NCI-H2107 (cell line): Measurements from ENCODE around the gene ARFIP1.
A peak's percentile ranks its signal among the peaks of the same experiment; 100 is the strongest.
"Not testable (repeated sequence)": the region's sequence is repeated elsewhere in the genome, so short reads cannot be mapped to it uniquely, and the experiment has no call there.

Source experiments
- DNase-seq: peaks from one replicate; lab custom pipeline; 2025; lab: John Stamatoyannopoulos, UW

Gene ARFIP1

DNA sequence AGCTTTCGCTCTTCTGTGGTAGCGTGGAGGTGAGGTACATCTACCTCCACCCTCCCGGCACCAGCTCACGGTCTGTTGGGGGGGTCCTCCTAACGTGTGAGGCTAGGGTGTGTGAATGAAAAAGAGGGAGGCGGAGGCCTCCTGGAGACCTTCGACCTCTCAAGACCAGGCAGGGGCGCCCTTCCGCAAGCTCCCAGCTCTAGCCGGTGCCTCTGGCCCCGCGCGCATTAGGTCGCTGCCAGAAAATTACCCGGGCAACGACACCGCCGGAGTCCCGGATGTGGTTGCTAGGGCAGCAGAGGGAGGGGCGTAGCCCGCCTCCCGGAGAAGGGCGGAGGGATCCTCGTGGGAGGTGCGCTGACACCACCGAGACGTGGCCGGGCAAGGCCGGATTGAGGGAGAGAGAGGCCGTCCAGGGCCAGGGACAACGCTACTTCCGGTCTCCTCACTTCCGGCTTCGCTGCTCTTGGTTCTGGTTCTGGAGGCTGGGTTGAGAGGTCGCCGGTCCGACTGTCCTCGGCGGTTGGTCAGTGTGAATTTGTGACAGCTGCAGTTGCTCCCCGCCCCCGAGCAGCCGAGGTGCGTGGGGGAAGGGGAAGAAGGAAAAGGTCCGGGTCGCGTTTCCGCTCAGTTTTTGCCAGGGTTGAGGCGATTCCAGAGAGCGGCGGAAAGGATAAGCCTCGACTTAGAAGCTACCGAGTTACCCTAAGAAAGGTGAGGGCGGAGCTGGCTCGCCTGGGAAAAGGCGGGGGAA lies at the start of gene ARFIP1, which contains the start of gene TIGD4:
Gene ARFIP1, plus strand, starts transcription at position 442 of the 754 bp plus-strand sequence. CDS start 49,680 bp downstream, outside the sequence.
Gene TIGD4, minus strand, starts transcription at position 218 of the 754 bp plus-strand sequence. CDS start 8,726 bp downstream, outside the sequence.
- peak; percentile 83 for DNase-seq

GRCh38 chr4:152731997-152732396 lies 47.8 kb upstream of the ARFIP1 start:
- no peak for DNase-seq

DNA sequence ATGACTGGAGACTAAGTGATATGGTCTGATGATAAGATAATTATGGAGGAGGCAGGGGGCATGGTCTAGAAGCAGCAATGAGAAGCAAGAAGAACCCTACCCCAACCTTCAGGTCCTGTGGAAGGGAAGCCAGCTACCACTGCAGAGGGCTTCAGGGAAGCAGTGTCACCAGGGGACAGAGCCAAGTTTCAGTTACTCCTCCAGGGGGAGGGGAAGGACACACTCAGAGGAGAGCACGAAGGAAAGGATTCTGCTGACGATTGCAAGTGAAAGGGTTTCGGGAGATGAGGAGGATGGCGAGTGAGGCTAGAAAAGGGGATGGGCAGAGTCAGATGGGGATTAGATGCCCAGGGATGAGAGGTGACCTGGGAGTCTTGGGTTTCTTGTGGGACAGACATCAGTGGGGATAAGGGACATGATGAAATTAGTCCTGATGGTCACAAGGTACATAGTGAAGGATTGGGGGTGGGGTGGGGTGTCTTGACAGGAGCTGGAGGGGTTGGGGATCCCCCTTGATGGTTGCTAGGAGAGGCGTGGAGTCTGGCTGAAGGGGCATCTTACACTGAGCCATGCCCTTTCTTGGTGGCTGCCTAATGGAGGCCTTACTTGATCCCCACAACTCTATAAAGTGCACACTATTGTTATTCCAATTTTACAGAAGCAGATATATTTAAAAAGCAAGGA lies 45.6 kb upstream of the ARFIP1 start:
- no peak for DNase-seq

DNA sequence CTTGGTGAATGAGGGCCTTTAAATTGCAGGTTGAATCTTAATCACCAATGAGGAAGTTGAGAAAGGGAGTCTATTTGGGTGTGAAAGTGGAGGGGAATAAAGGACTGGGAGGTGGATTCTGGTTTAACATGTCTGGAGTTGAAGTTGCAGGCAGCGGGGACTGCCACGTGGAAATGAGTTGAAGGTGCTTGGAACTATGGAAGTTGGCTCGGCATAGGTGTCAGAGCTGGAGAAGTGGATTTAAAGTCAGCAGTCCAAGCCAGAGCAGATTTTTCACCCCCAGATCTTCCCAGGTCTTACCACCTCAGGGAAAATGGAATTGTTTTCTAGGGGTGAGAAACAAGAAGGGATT lies 45.1 kb upstream of the ARFIP1 start:
- no peak for DNase-seq

DNA sequence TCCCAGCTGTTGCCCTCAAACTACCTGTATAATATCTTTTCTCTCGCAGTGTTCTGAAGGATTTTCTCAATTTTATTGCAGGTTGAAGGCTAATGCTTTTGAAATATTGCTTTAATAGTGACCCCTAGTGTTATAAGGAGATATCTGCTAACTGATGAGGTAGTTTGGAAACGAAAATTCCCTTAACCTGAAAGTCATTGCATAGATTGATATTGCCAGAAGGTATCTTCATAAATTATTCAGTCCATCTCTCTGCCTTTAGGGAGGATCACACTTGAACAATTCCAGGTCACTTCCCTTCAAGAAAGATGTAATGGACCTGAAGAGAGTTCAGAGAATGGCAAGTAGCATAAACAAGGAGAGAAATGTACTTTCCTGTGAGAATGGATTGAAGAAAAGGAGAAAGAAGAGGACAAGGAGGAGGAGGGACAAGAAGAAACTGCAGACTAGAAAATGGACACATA lies 44.3 kb upstream of the ARFIP1 start:
- no peak for DNase-seq

DNA sequence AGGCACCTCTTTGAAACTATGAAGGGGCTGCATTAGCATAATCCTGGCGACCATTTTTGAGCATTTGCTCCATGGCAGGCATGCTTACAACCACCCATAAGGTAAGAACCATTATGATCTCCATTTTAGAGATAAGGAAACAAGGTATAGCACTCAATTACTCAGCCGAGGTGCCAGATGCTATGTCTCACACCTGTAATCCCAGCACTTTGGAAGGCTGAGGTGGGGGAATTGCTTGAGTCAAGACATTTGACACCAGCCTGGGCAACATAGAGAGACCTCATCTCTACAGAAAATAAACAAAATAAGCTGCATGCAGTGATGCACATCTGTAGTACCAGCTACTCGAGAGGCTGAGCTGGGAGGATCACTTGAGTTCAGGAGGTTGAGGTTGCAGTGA lies 43.8 kb upstream of the ARFIP1 start:
- DNase-seq = no peak

DNA sequence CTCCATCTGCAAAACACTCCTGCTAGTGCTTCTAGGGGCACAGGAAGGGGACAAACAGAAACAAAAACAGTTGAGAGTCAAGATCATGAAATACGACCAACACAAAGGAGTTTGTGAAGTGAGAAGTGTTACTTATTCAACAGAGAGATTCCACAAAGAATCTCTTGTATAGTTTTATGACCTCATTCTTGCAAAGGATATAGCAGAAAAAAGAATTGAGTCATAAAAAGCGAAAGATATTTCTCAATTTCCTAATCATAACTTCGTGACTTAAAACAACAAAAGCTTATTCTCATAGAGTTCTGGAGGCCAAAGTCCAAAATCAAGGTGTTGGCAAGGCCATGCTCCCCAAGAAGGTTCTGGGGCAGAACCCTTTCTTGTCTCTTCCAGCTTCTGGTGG lies 40.9 kb upstream of the ARFIP1 start:
- DNase-seq = no peak

DNA sequence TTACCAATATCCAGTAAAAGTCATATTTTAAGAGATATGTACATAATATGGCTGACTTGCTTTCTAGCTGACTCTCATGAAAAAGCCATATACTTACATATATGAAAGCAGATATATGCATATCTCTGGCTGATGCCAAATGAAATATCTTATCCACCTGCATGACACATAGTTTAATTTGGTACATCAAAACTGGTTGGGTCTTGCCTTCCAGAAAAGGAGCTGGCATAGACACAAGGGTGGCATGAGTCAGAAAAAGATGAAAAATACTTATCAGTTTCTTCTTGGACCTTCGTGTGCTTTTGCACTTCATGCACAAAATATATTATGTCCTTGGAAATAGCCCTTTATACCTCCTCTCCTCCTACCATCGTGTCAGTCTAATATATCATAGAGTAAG lies 32.3 kb upstream of the ARFIP1 start:
- no peak for DNase-seq

- no peak for DNase-seq
Observed at GRCh38 chr4:152748619-152749018, 31.1 kb upstream of the ARFIP1 start.

- DNase-seq = no peak
Observed at GRCh38 chr4:152763796-152764195, 16.0 kb upstream of the ARFIP1 start.

- DNase-seq = not testable (repeated sequence)
Observed at GRCh38 chr4:152765069-152765737, 14.6 kb upstream of the ARFIP1 start.

DNA sequence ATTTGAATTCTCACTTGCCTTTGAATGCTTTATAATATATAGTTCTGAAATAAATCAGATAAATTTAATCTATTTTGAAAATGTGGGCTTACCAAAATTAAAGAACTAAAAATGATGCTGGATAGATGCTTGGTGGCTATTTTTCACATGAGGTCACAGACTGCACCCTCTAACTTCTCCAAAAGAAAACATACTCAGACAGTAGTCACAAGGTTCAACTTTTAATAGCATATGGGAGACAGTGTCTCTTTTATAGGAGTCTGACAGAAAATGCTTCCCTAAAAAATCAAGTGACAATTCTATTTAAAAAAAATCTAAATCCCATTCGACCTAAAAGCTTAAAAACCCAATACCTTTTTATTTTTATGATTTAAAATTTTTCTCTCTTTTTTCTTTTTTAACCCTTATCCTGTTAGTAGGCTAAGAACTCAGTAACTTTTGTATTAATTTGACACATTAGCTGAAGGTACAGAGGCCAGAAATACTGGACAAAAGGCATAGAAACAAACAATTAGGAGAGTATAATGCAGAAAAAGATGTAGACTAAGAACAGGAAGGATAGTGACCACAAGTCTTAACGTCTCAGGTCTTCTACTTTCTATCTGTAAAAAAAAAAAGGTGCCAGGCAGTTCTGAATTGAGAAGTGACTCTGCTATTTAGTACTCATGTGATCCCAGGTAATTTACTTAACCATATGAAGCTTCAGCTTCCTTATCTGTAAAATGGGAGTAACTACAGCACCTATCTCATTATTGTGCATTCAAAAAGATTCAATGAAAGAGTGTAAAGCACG lies 7.8 kb upstream of the ARFIP1 start:
- DNase-seq = no peak

DNA sequence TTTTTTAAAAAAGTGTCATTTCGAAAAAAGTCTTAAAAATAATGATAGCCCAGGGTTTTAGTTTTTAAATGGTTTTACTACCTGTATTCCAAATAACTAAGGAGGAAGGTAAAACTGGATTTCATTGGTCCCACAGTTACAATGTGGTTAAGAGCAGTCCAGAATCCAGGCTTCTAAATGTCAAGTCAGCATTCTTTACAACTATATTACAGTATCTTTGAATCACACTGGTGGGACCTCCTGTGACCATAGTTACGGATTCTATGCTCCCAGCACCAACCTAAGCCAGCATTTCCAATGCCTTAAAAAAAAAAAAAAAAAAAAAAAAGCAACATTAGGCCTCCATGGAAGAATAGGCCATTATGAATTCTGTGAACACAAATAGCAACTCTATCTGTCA lies 6.4 kb upstream of the ARFIP1 start:
- DNase-seq = no peak

DNA sequence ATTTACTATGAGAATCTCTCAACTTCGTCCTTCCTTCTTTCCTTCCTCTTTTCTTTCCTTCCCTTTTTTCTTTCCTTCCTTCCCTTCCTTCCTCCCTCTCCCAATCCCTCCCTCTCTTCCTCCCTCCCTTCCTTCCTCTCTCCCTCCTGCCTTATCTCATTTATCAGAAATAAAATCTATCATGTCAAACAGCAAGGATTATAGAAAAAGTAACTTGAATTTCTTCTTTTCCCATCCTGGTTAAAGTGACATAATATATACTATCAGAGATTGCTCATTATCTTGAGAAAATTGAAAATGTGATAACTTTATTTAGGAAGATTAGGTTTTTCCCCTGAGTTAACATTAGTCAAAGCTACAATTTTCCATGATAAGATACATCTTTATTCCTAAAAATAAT lies 5.8 kb upstream of the ARFIP1 start:
- no peak for DNase-seq

DNA sequence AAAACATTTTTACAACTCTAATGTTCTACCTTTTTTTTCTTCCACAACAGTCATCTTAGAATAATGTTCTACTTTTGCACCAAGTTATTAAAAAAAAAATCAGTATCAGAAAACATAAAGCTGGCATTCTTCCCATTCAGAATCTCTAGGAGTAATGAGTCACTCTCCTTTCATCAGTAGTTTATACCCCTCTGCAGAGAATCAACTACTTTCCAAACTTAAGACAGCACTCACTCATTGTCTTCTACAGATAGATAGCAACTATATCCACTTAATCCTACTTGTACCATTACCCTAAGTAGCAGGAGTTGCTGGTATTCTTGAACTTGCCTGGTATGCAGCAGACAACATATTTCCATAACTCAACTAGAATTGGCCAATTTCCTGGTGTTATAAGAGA lies 3.4 kb upstream of the ARFIP1 start:
- no peak for DNase-seq

DNA sequence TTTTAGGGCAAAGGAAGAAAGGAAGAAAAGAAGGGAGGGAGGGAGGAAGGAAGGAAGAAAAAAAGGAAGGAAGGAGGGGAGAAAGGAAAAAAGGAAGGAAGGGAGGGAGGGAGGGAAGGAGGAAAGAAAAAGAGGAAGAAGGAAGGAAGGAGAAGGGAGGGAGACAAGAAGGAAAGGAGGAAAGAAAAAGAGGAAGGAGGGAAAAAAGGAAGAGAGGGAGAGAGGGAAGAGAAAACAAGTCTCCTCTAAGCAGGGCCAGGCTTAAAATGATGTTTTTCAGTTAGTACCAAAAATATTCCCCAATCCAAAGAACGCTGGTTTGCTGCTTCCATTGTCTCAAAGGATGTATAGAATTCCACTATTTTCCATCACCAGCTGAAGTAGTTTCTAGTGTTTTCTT lies 2.3 kb upstream of the ARFIP1 start:
- DNase-seq = no peak

GRCh38 chr4:152778656-152779512 lies 870 bp upstream of the ARFIP1 start:
- no peak for DNase-seq

- DNase-seq = no peak
Observed at GRCh38 chr4:152780267-152780778, 569 bp downstream of the ARFIP1 start.

- no peak for DNase-seq
Observed at GRCh38 chr4:152784490-152785350, 5.0 kb downstream of the ARFIP1 start.
